Keratinocyte (primary cell): ENCODE measurements around the gene COL6A1. TPM values are rescaled to one million over a fixed set of nuclear protein-coding genes. Genes with fewer than 3 reads are reported as not detected.

ENCODE experiments used
- DNase-seq: peaks from one replicate; pipeline ENCODE4 v3.0.0-alpha.2; 2011; ENCODE audit warnings: low read depth, missing footprints, low spot score
- FAIRE-seq: peaks from 2 replicates; lab custom pipeline; 2011; peaks lifted over from hg19 to GRCh38; lab: Jason Lieb, UNC
- H2AFZ ChIP-seq: 2 replicates; pipeline ENCODE4 v1.6.0; 2012; ENCODE audit warnings: low read length, control low read depth, inconsistent platforms; ENCODE audit not compliant: control insufficient read depth
- H3K27ac ChIP-seq: 2 replicates; pipeline ENCODE4 v1.5.1; 2011; ENCODE audit warnings: low read length; ENCODE audit not compliant: control insufficient read depth, insufficient read depth
- H3K27me3 ChIP-seq: 3 replicates; pipeline ENCODE4 v1.6.0; 2011; ENCODE audit warnings: low read length; ENCODE audit not compliant: control insufficient read depth, insufficient read depth; ENCODE audit errors: extremely low read depth
- H3K36me3 ChIP-seq, 2 experiments: 2 replicates in 1 of 2; 3 replicates in 1 of 2; pipeline ENCODE4 v1.5.1; 2011; ENCODE audit warnings: low read length in 2 of 2, mild to moderate bottlenecking in 1 of 2; ENCODE audit not compliant: control insufficient read depth in 2 of 2, insufficient read depth in 2 of 2; ENCODE audit errors: extremely low read depth in 1 of 2
- H3K4me1 ChIP-seq: 3 replicates; pipeline ENCODE4 v1.5.1; 2011; ENCODE audit warnings: low read length; ENCODE audit not compliant: control insufficient read depth, insufficient read depth; ENCODE audit errors: extremely low read depth
- H3K4me2 ChIP-seq: 3 replicates; pipeline ENCODE4 v1.6.0; 2011; ENCODE audit warnings: low read depth, low read length; ENCODE audit not compliant: control insufficient read depth, insufficient read depth; ENCODE audit errors: extremely low read depth
- H3K4me3 ChIP-seq, 3 experiments: fragments of 200-600 bp in 1 of 3; sonication (generic) in 1 of 3; 2 replicates in 2 of 3; 3 replicates in 1 of 3; pipeline ENCODE4 v1.5.1; 2011 to 2016; ENCODE audit warnings: low read length in 3 of 3, mild to moderate bottlenecking in 3 of 3, control low read depth in 2 of 3, inconsistent platforms in 1 of 3, low read depth in 1 of 3, mixed read lengths in 1 of 3, mixed run types in 1 of 3, moderate library complexity in 1 of 3; ENCODE audit not compliant: control insufficient read depth in 2 of 3, insufficient read depth in 2 of 3; ENCODE audit errors: extremely low read depth in 1 of 3
- H3K79me2 ChIP-seq: 2 replicates; pipeline ENCODE4 v1.6.0; 2012; ENCODE audit warnings: low read length; ENCODE audit not compliant: control insufficient read depth, insufficient read depth
- H3K9ac ChIP-seq: 3 replicates; pipeline ENCODE4 v1.6.0; 2011; ENCODE audit warnings: low read length; ENCODE audit not compliant: control insufficient read depth, insufficient read depth; ENCODE audit errors: extremely low read depth
- H3K9me1 ChIP-seq: 3 replicates; pipeline ENCODE4 v1.6.0; 2011; ENCODE audit warnings: low read length; ENCODE audit not compliant: control insufficient read depth, insufficient read depth; ENCODE audit errors: extremely low read depth
- H3K9me3 ChIP-seq: 2 replicates; pipeline ENCODE4 v1.5.1; 2012; ENCODE audit warnings: low read depth, low read length; ENCODE audit not compliant: control insufficient read depth
- H4K20me1 ChIP-seq: 3 replicates; pipeline ENCODE4 v1.6.0; 2011; ENCODE audit warnings: low read length; ENCODE audit not compliant: control insufficient read depth, insufficient read depth; ENCODE audit errors: extremely low read depth
- EZH2 ChIP-seq: IDR thresholded peaks from one replicate; pipeline ENCODE4 v1.6.1; 2012; ENCODE audit warnings: inconsistent platforms, mild to moderate bottlenecking, low read length, moderate library complexity
- dilution Hi-C: fragments of 300-500 bp; cut with MboI; formaldehyde crosslinking; loops from one replicate; pipeline ENCODE4 v1.7.0; 2020; ENCODE audit warnings: low sequenced_read_pairs; ENCODE audit not compliant: extremely low pct_ligation_motif_present
- polyA plus RNA-seq, 5 experiments: library from polyadenylated mRNA; depleted of rRNA in 3 of 5; stranded (reverse) in 3 of 5; stranded (forward) in 1 of 5; unstranded in 1 of 5; fragments of >200 nt; gene quantifications; 1 replicate in 1 of 5; 2 replicates in 3 of 5; 3 replicates in 1 of 5; pipeline versions ENCODE4 v1.2.1 to v1.2.3, GENCODE V29; 2011 to 2012; ENCODE audit warnings: missing spikeins in 2 of 5, low read depth in 1 of 5, low replicate concordance in 1 of 5
- TF ChIP-seq, protein P1 (sequence below), 3 experiments: IDR thresholded peaks in 1 of 3; conservative IDR thresholded peaks in 1 of 3; optimal IDR thresholded peaks in 1 of 3; 2 replicates in 2 of 3; 3 replicates in 1 of 3; pipeline versions ENCODE3 to v1.5.1; 2011; ENCODE audit warnings: low read length in 3 of 3, mild to moderate bottlenecking in 3 of 3, moderate library complexity in 2 of 3, control low read depth in 1 of 3, inconsistent platforms in 1 of 3; ENCODE audit not compliant: insufficient read depth in 2 of 3; ENCODE audit errors: extremely low read depth in 1 of 3

The COL6A1 gene
- polyA plus RNA-seq, 1 donor (not counting 4 experiments of a cell fraction or from before 2014, with no cell fraction given) = 2.5 TPM

DNA sequence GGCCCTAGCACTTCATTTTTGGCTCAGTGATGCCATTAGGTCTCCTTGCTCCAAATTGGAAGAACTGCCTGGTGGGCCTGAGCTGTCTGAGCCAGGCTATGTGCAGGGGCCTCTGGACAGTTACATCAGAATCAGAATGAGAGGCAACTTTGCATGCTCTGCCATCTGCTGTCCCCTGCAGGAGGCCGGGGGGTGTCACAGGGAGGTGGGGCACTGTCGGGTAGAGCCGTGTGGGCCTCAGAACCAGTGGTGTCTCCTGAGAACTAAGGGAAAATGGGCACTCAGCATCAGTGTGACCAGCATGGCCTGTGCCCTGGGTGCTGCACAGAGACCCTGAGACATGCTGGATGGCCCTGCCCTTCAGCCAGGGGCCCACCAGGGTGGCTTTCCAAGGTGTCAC, 47.0 kb upstream of the COL6A1 start:
- no peaks in the 10 kb centered on the region for H3K36me3 ChIP-seq
- H3K9me3 ChIP-seq = peaks cover 8% of the 10 kb centered on the region
- DNase-seq (no peak), FAIRE-seq (no peak)
- TF ChIP-seq EZH2 = no peak
- TF ChIP-seq, protein P1, sequence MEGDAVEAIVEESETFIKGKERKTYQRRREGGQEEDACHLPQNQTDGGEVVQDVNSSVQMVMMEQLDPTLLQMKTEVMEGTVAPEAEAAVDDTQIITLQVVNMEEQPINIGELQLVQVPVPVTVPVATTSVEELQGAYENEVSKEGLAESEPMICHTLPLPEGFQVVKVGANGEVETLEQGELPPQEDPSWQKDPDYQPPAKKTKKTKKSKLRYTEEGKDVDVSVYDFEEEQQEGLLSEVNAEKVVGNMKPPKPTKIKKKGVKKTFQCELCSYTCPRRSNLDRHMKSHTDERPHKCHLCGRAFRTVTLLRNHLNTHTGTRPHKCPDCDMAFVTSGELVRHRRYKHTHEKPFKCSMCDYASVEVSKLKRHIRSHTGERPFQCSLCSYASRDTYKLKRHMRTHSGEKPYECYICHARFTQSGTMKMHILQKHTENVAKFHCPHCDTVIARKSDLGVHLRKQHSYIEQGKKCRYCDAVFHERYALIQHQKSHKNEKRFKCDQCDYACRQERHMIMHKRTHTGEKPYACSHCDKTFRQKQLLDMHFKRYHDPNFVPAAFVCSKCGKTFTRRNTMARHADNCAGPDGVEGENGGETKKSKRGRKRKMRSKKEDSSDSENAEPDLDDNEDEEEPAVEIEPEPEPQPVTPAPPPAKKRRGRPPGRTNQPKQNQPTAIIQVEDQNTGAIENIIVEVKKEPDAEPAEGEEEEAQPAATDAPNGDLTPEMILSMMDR (optimal IDR thresholded peaks at IDR 0.05 in 1 of 3, IDR thresholded peaks at IDR 0.05 in 1 of 3, conservative IDR thresholded peaks at IDR 0.05 in 1 of 3; ENCODE audit: extremely low read depth in 1 of 3, insufficient read depth in 2 of 3, low read length in 3 of 3) = no peak
- H3K79me2 ChIP-seq = no peaks in the 10 kb centered on the region
- no peak overlapping the region for H3K27ac ChIP-seq
- no peak overlapping the region for H3K4me2 ChIP-seq
- dilution Hi-C loops = no loop called here
- no peak overlapping the region for H3K4me3 ChIP-seq
- H3K4me1 ChIP-seq = no peaks in the 10 kb centered on the region
- H3K9ac ChIP-seq = no peak overlapping the region
- H4K20me1 ChIP-seq = no peaks in the 10 kb centered on the region
- H2AFZ ChIP-seq = no peak overlapping the region
- H3K27me3 ChIP-seq = peaks cover 7% of the 10 kb centered on the region
- no peaks in the 10 kb centered on the region for H3K9me1 ChIP-seq

DNA sequence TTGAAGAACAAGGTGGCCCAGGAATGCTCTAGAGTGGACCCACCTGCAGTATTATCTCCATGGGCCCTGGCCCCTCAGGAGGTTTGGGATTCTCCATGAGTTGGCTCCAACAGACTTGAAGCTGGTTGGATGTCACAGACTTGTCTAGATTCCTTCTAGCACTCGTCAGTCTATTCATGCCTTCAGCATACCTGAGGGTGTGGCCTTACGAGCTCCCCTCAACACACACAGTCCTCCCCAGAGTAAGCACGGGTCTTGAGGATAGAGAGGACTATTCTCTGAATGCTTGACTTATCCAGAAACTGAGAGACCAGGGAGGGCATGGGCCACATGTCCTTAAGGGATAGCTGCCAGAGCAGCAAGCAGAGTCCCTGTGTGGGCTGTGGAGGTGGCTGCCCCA, 45.9 kb upstream of the COL6A1 start:
- Histone ChIP-seq H3K4me2 (no peak overlapping the region), H3K4me3 (no peak overlapping the region), H3K9me1 (no peaks in the 10 kb centered on the region), H2AFZ (no peak overlapping the region), H3K27ac (no peak overlapping the region), H3K4me1 (no peaks in the 10 kb centered on the region), H3K9me3 (peaks cover 8% of the 10 kb centered on the region), H3K9ac (no peak overlapping the region), H3K27me3 (peaks cover 7% of the 10 kb centered on the region), H4K20me1 (no peaks in the 10 kb centered on the region), H3K79me2 (no peaks in the 10 kb centered on the region), H3K36me3 (no peaks in the 10 kb centered on the region)
- DNase-seq = no peak
- dilution Hi-C loops = no loop called here
- TF ChIP-seq, protein P1 (optimal IDR thresholded peaks at IDR 0.05 in 1 of 3, IDR thresholded peaks at IDR 0.05 in 1 of 3, conservative IDR thresholded peaks at IDR 0.05 in 1 of 3; ENCODE audit: extremely low read depth in 1 of 3, insufficient read depth in 2 of 3, low read length in 3 of 3) = no peak
- no peak for TF ChIP-seq EZH2
- no peak for FAIRE-seq
